ENCODE measurements around the gene PMF1. TPM values are rescaled to one million over a fixed set of nuclear protein-coding genes. Genes with fewer than 3 reads are reported as not detected.

The PMF1 gene
- total and polyA plus RNA-seq, 2 of the 13 experiments (the other 11 are each of a cell fraction or from before 2014, with no cell fraction given) = 72.5 to 89.0 TPM

- TF ChIP-seq SP4 (CRISPR knock-in tag; IDR thresholded peaks at IDR 0.05) = peak; percentile 92
- TF ChIP-seq AKAP8 (CRISPR knock-in tag; IDR thresholded peaks at IDR 0.05) = no peak
- TF ChIP-seq ELF1 (CRISPR knock-in tag; IDR thresholded peaks at IDR 0.05) = peak; percentile 93
- TF ChIP-seq ELF3 (CRISPR knock-in tag; IDR thresholded peaks at IDR 0.05) = peak; percentile 54
- peak; percentile 43 for TF ChIP-seq ZFY (CRISPR knock-in tag; IDR thresholded peaks at IDR 0.05)
- TF ChIP-seq ZNF580 (CRISPR knock-in tag; IDR thresholded peaks at IDR 0.05; ENCODE audit: borderline replicate concordance, low read depth) = 0 out of 2 replicates have a peak, but pooled peaks have one; percentile 27
- TF ChIP-seq SP140L (CRISPR knock-in tag; IDR thresholded peaks at IDR 0.05; ENCODE audit: borderline replicate concordance) = no peak
- TF ChIP-seq NFKBIZ (CRISPR knock-in tag; IDR thresholded peaks at IDR 0.05) = no peak
- no peak for TF ChIP-seq GFI1 (CRISPR knock-in tag; IDR thresholded peaks at IDR 0.05; ENCODE audit: borderline replicate concordance)
- TF ChIP-seq ZKSCAN1 (IDR thresholded peaks at IDR 0.05; ENCODE audit: low read length) = no peak
- peak; percentile 49 for TF ChIP-seq HDAC2 (CRISPR knock-in tag; IDR thresholded peaks at IDR 0.05)
- TF ChIP-seq HOXA3 (CRISPR knock-in tag; IDR thresholded peaks at IDR 0.05) = peak; percentile 98
- 0 out of 4 replicates have a peak, but pooled peaks of 1 of the 2 experiments have one; percentile 14 for TF ChIP-seq EP300 (IDR thresholded peaks at IDR 0.05; ENCODE audit: low read depth in 2 of 2, low read length in 2 of 2)
- no peak for TF ChIP-seq EP300 (CRISPR knock-in tag; IDR thresholded peaks at IDR 0.05; ENCODE audit: borderline replicate concordance)
- TF ChIP-seq SALL2 (CRISPR knock-in tag; IDR thresholded peaks at IDR 0.05) = 0 out of 2 replicates have a peak, but pooled peaks have one; percentile 39
- TF ChIP-seq ZNF232 (CRISPR knock-in tag; IDR thresholded peaks at IDR 0.05; ENCODE audit: borderline replicate concordance) = peak; percentile 50; the same call in 1 of the 2 replicates
- TF ChIP-seq HMG20B (CRISPR knock-in tag; conservative IDR thresholded peaks at IDR 0.05) = no peak
- no peak for TF ChIP-seq ATF3 (CRISPR knock-in tag; IDR thresholded peaks at IDR 0.05)
- peak; percentile 82 for TF ChIP-seq ZBED4 (CRISPR knock-in tag; IDR thresholded peaks at IDR 0.05; ENCODE audit: borderline replicate concordance)
- no peak for TF ChIP-seq THRA (CRISPR knock-in tag; IDR thresholded peaks at IDR 0.05; ENCODE audit: borderline replicate concordance)
These were observed 19.1 kb upstream of the PMF1 start, which contains the start of gene SLC25A44 (continued) for GRCh38 chr1:156193488-156194299.

Measured in HepG2 (cell line).